Measurements from ENCODE around the gene AP4E1.
"Not testable (repeated sequence)": the region's sequence is repeated elsewhere in the genome, so short reads cannot be mapped to it uniquely, and the experiment has no call there.

The AP4E1 gene

GRCh38 chr15:51022206-51022605 lies 113.7 kb downstream of the AP4E1 start:
- TF ChIP-seq CTCF (IDR thresholded peaks at IDR 0.05; ENCODE audit: control extremely low read depth, extremely low read depth, low read depth, missing control alignments), result no peak
- ChIA-PET CTCF (no interaction called here), POLR2A (no interaction called here)
- no peak for DNase-seq (ENCODE audit: extremely low spot score)

GRCh38 chr15:51023499-51023898 lies 115.0 kb downstream of the AP4E1 start:
- ChIA-PET CTCF (interaction anchor here (2.6 kb wide), 1 partner anchor 10 kb away, joined by 5 read pairs; no protein-coding TSS in a partner anchor), POLR2A (no interaction called here)
- no peak for DNase-seq (ENCODE audit: extremely low spot score)
- TF ChIP-seq CTCF (IDR thresholded peaks at IDR 0.05; ENCODE audit: control extremely low read depth, extremely low read depth, low read depth, missing control alignments), result no peak

GRCh38 chr15:51024735-51025453 lies 116.4 kb downstream of the AP4E1 start:
- ChIA-PET CTCF (interaction anchor here (0.9 to 2.6 kb wide), 3 partner anchors 12 to 56 kb away, joined by 3 to 5 read pairs (median 3); no protein-coding TSS in a partner anchor), POLR2A (no interaction called here)
- no peak for TF ChIP-seq CTCF (IDR thresholded peaks at IDR 0.05; ENCODE audit: control extremely low read depth, extremely low read depth, low read depth, missing control alignments)
- no peak for DNase-seq (ENCODE audit: extremely low spot score)

- ChIA-PET CTCF (interaction anchor here (0.9 to 2.6 kb wide), 3 partner anchors 12 to 57 kb away, joined by 3 to 5 read pairs (median 3); no protein-coding TSS in a partner anchor), POLR2A (no interaction called here)
- TF ChIP-seq CTCF (IDR thresholded peaks at IDR 0.05; ENCODE audit: control extremely low read depth, extremely low read depth, low read depth, missing control alignments), result no peak
- no peak for DNase-seq (ENCODE audit: extremely low spot score)
These were observed 117.0 kb downstream of the AP4E1 start for GRCh38 chr15:51025454-51025846.

- DNase-seq (ENCODE audit: extremely low spot score), result no peak
- TF ChIP-seq CTCF (IDR thresholded peaks at IDR 0.05; ENCODE audit: control extremely low read depth, extremely low read depth, low read depth, missing control alignments), result no peak
- POLR2A ChIA-PET, result no interaction called here
These were observed 122.3 kb downstream of the AP4E1 start for GRCh38 chr15:51030649-51031316.

GRCh38 chr15:51037474-51037873 lies 129.0 kb downstream of the AP4E1 start:
- DNase-seq (ENCODE audit: extremely low spot score); CTCF ChIA-PET; POLR2A ChIA-PET: not testable (repeated sequence)

More at GRCh38 chr15:51030649-51031316, 122.3 kb downstream of the AP4E1 start:
- CTCF ChIA-PET, result no interaction called here

Measured in GM10248 (cell line).